Heart left ventricle (tissue), 13 donors: ENCODE measurements around the gene FOXN4.

Source experiments
- CTCF ChIP-seq, 12 donors: fragments of 200-600 bp; sonication (generic) in 4 of 12; IDR thresholded peaks; one replicate each; pipeline versions ENCODE4 v1.5.0 to v1.8.0; 2018 to 2022; ENCODE audit warnings: antibody characterized with exemption in 12 of 12, mild to moderate bottlenecking in 5 of 12
- POLR2A ChIP-seq, 2 donors: fragments of 450-650 bp; IDR thresholded peaks; one replicate each; pipeline ENCODE4 v1.6.1; 2017; ENCODE audit warnings: antibody characterized with exemption in 2 of 2, mild to moderate bottlenecking in 2 of 2, moderate library complexity in 2 of 2
- donor health status: ischemic (EF 13 %, LVEDD 7.1; RV severe dilation, severe dysfunction).
- donor health status: DM: no; HTN: yes; CAD: no.
- donor health status: DM: no; HTN: no; CAD: no.
- donor health status: ischemic (EF 25% LVEDD 6.9; RV normal size, moderate dysfunction).
- donor health status: ischemic (EF 25% LVEDD 5.7; RV mildly dilated, moderate dysfunction).
- donor health status: ischemic (EF 35%, LVEDD 5.7; RV mildly dilated, moderate dysfunction).
- donor health status: nonischemic (EF 11% LVEDD 7.7; RV severe dilation, severe dysfunction).
- donor health status: DM: yes; HTN: yes; CAD: no.
- donor health status: PGD.
- donor health status: ischemic (EF 29% LVEDD 5.4; RV normal size, mild dysfunction).
- donor health status: nonischemic (EF 23%, LVEDD 6.1; RV moderate dilation, normal function).

- TF ChIP-seq CTCF (IDR thresholded peaks at IDR 0.05) = no peak
- TF ChIP-seq POLR2A (IDR thresholded peaks at IDR 0.05) = no peak
Measured at GRCh38 chr12:109305547-109305946, 3.5 kb downstream of the FOXN4 start.
